NT2/D1 (cell line): ENCODE data around the gene LTC4S.
"Not testable (repeated sequence)": the region's sequence is repeated elsewhere in the genome, so short reads cannot be mapped to it uniquely, and the experiment has no call there.

Source experiments
- SUZ12 ChIP-seq: IDR thresholded peaks from 2 replicates; pipeline ENCODE4 v1.6.1; 2011; ENCODE audit not compliant: insufficient read length, insufficient read depth; ENCODE audit errors: extremely low read depth
- YY1 ChIP-seq: IDR thresholded peaks from 2 replicates; pipeline ENCODE4 v1.6.1; 2011; ENCODE audit not compliant: insufficient read length, insufficient read depth
- ZNF274 ChIP-seq: IDR thresholded peaks from 2 replicates; pipeline ENCODE4 v1.6.1; 2011; ENCODE audit warnings: mild to moderate bottlenecking, low read depth, low read length

GRCh38 chr5:179789278-179789677 lies 4.5 kb upstream of the LTC4S start:
- TF ChIP-seq YY1, ZNF274, SUZ12: not testable (repeated sequence)
